HG02840 (cell line): ENCODE data around the gene MTARC2.

Experiments used
- ATAC-seq: cut with Tn5 transposase; IDR thresholded peaks from one replicate; pipeline ENCODE4 v1.9.1; 2021; ENCODE audit warnings: mild to moderate bottlenecking, moderate library complexity, moderate number of reproducible peaks; ENCODE audit not compliant: unreplicated experiment, low FRiP score

The MTARC2 gene

GRCh38 chr1:220797044-220797443, 48.9 kb downstream of the MTARC2 start:
- ATAC-seq = no peak

- ATAC-seq = no peak
These were observed 49.4 kb downstream of the MTARC2 start for GRCh38 chr1:220797553-220797952.

GRCh38 chr1:220798338-220798737, 50.2 kb downstream of the MTARC2 start:
- no peak for ATAC-seq

- no peak for ATAC-seq
These were observed 52.1 kb downstream of the MTARC2 start for GRCh38 chr1:220800262-220800661.

GRCh38 chr1:220803401-220804201, 55.5 kb downstream of the MTARC2 start:
- no peak for ATAC-seq

GRCh38 chr1:220804202-220804586, 56.1 kb downstream of the MTARC2 start:
- no peak for ATAC-seq

GRCh38 chr1:220806408-220806807, 58.3 kb downstream of the MTARC2 start:
- ATAC-seq = no peak

GRCh38 chr1:220807726-220808125, 59.6 kb downstream of the MTARC2 start:
- no peak for ATAC-seq

GRCh38 chr1:220808345-220809186, 60.4 kb downstream of the MTARC2 start:
- ATAC-seq = no peak

GRCh38 chr1:220809187-220809550, 61.0 kb downstream of the MTARC2 start:
- no peak for ATAC-seq

GRCh38 chr1:220809704-220810103, 61.6 kb downstream of the MTARC2 start:
- no peak for ATAC-seq

GRCh38 chr1:220810179-220810653, 62.1 kb downstream of the MTARC2 start:
- ATAC-seq = no peak

- ATAC-seq = no peak
These were observed 62.8 kb downstream of the MTARC2 start for GRCh38 chr1:220810963-220811362.

- ATAC-seq = no peak
These were observed 63.6 kb downstream of the MTARC2 start for GRCh38 chr1:220811695-220812094.

- no peak for ATAC-seq
These were observed 64.2 kb downstream of the MTARC2 start for GRCh38 chr1:220812308-220812707.

- ATAC-seq = no peak
These were observed 64.9 kb downstream of the MTARC2 start for GRCh38 chr1:220813013-220813412.

- no peak for ATAC-seq
These were observed 67.3 kb downstream of the MTARC2 start for GRCh38 chr1:220815409-220815808.

- no peak for ATAC-seq
These were observed 69.8 kb downstream of the MTARC2 start for GRCh38 chr1:220817907-220818306.

- no peak for ATAC-seq
These were observed 70.5 kb downstream of the MTARC2 start for GRCh38 chr1:220818421-220819173.

GRCh38 chr1:220819467-220820026, 71.4 kb downstream of the MTARC2 start:
- no peak for ATAC-seq
